ENCODE measurements around the gene NETO1. TPM values are rescaled to one million over a fixed set of nuclear protein-coding genes. Genes with fewer than 3 reads are reported as not detected.

NETO1 gene
- total and polyA plus RNA-seq, 2 of the 4 experiments (the other 2 are of a cell fraction), result 0.29 to 0.36 TPM

DNA sequence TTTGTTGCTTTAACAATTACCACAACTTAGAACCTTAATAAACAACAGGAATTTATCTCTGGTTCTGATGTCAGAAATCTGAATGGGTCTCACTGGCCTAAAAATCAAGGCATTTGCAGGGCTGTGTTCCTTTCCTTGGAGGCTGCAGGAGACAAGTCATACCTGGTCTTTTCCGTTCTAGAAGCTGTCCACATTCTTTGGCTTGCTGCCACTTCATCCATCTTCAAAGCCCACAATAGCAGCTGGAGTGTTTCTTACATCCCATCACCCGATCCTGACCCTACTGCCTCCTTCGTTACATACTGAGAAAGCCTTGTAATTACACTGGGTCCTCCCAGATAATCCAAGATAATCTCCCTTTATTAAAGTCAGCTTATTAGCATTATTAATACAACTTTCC lies 18.1 kb downstream of the NETO1 start:
- Histone ChIP-seq H4K91ac (ENCODE audit: insufficient read depth, low read depth, low read length) (no peak overlapping the region), H3K36me3 (ENCODE audit: control insufficient read depth, insufficient read depth, low read length) (no peaks in the 10 kb centered on the region), H3K23ac (ENCODE audit: low read depth, low read length) (no peak overlapping the region), H3K4me2 (ENCODE audit: low read depth, low read length) (no peak overlapping the region), H3K9me1 (ENCODE audit: insufficient read depth, low read length) (no peaks in the 10 kb centered on the region), H2BK5ac (ENCODE audit: low read depth, low read length, poor library complexity, severe bottlenecking) (no peak overlapping the region), H3K27ac (ENCODE audit: insufficient read depth, low read length) (no peak overlapping the region), H3K4me1 (ENCODE audit: control insufficient read depth, insufficient read depth, low read length) (no peaks in the 10 kb centered on the region), H3K4ac (ENCODE audit: low read depth, low read length) (no peak overlapping the region), H3K9me3 (ENCODE audit: control insufficient read depth, insufficient read depth, low read length) (peaks cover 7% of the 10 kb centered on the region; the same call in 1 of the 2 replicates), H4K20me1 (ENCODE audit: insufficient read depth, low read length) (no peaks in the 10 kb centered on the region), H3K56ac (ENCODE audit: extremely low read depth, insufficient read depth, low read length) (no peak overlapping the region), H2BK15ac (ENCODE audit: low read depth, low read length) (no peak overlapping the region), H4K8ac (ENCODE audit: low read depth in 2 of 2, low read length in 2 of 2) (no peak overlapping the region), H2BK120ac (ENCODE audit: low read depth, low read length) (no peak overlapping the region), H2BK20ac (ENCODE audit: low read depth, low read length) (no peak overlapping the region), H3K9ac (ENCODE audit: low read depth, low read length) (no peak overlapping the region), H2AFZ (replicated peaks; ENCODE audit: low read length, poor library complexity) (no peak overlapping the region), H3K79me1 (ENCODE audit: low read depth in 1 of 2, low read length in 2 of 2) (no peaks in the 10 kb centered on the region), H2AK9ac (replicated peaks; ENCODE audit: low read depth, low read length, poor library complexity) (no peak overlapping the region), H3K18ac (ENCODE audit: low read depth, low read length) (no peak overlapping the region), H2AK5ac (ENCODE audit: low read depth, low read length) (no peak overlapping the region), H3K27me3 (ENCODE audit: control insufficient read depth, insufficient read depth, low read length) (no peaks in the 10 kb centered on the region), H3K14ac (replicated peaks; ENCODE audit: low read depth, low read length) (no peak overlapping the region), H3K4me3 (ENCODE audit: insufficient read depth, low read depth, low read length) (no peak overlapping the region), H4K5ac (ENCODE audit: low read depth, low read length) (no peak overlapping the region)
- intact Hi-C loops (cut with micrococcal nuclease), result no loop called here
- in situ Hi-C loops (cut with MboI; ENCODE audit: low sequenced_read_pairs), result no loop called here
- 0% methylated on average over 1 of the region's 3 CpGs; no CpG with 5 or more reads in 1 of the 2 experiments for WGBS, 2 experiments (ENCODE audit: extremely low coverage in 2 of 2, insufficient read length in 1 of 2)
- TF ChIP-seq POLR2A (IDR thresholded peaks at IDR 0.05; ENCODE audit: low read depth, low read length) (no peak), RCOR1 (IDR thresholded peaks at IDR 0.05; ENCODE audit: insufficient replicate concordance, low read length) (no peak), CTCF (conservative IDR thresholded peaks at IDR 0.05; ENCODE audit: low read depth, low read length) (no peak), BHLHE40 (IDR thresholded peaks at IDR 0.05; ENCODE audit: low read depth, low read length) (no peak), CEBPB (IDR thresholded peaks at IDR 0.05; ENCODE audit: low read depth, low read length) (no peak), MXI1 (IDR thresholded peaks at IDR 0.05; ENCODE audit: borderline replicate concordance, low read depth, low read length) (no peak)
- TF ChIP-seq, protein P1, sequence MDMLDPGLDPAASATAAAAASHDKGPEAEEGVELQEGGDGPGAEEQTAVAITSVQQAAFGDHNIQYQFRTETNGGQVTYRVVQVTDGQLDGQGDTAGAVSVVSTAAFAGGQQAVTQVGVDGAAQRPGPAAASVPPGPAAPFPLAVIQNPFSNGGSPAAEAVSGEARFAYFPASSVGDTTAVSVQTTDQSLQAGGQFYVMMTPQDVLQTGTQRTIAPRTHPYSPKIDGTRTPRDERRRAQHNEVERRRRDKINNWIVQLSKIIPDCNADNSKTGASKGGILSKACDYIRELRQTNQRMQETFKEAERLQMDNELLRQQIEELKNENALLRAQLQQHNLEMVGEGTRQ (IDR thresholded peaks at IDR 0.05; ENCODE audit: low read depth, low read length), result no peak
- ChIA-PET POLR2A (ENCODE audit: unreplicated experiment) (no interaction called here), CTCF (no interaction called here)
- BruUV-seq (replicated peaks), result no TSS peak
- ATAC-seq (ENCODE audit: low read depth), result no peak
- no peak for DNase-seq
- dilution Hi-C loops (cut with HindIII; ENCODE audit: low sequenced_read_pairs, unreplicated experiment), result no loop called here
